GM11168 (cell line): Measurements from ENCODE around the gene SNORC.

ENCODE experiments used
- in situ Hi-C: fragments of 300-500 bp; cut with MboI; formaldehyde crosslinking; loops from one replicate; pipeline ENCODE4 v1.12.0; 2022; ENCODE audit warnings: low sequenced_read_pairs; ENCODE audit not compliant: unreplicated experiment

Gene SNORC

DNA sequence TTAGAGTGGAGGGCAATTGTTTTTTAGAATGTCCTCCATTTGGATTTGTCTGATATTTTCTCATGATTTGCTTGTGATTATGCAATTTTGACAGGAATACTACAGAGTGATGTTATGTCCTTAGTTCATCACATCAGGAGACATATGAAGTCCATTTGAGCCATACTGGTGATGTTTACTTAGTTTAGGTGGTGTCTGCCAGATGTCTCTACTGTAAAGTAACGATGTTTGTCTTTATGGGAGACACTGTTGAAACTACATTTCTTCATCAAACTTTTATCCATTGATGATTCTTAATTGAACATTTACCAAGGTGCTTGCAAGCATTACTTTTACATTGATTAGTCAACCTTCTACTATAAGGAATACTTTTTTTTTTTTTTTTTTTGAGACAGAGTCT lies 4.9 kb upstream of the SNORC start:
- in situ Hi-C loops = loop anchor here (10.0 kb wide), 1 partner anchor 180 kb away; no protein-coding TSS in a partner anchor

DNA sequence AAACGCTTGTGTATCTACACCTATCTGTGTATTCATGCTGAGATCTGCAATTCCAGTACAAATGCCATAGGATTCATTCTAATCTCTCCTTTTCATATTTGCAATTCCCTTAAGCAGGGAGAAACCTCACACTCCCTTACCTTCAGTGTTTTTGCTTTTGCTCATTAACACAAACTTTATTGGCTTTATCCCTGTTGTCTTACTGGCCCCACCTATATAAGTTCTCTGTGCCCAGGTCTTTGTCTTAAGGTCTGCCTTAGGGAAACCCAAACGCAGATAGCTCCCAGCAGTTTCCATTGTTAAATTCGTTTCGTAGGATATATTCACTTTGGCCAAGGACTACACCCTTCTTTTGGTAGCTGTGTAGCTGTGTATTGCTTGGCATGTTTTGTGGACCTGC lies 4.0 kb upstream of the SNORC start:
- in situ Hi-C loops = loop anchor here (10.0 kb wide), 1 partner anchor 179 kb away; no protein-coding TSS in a partner anchor

DNA sequence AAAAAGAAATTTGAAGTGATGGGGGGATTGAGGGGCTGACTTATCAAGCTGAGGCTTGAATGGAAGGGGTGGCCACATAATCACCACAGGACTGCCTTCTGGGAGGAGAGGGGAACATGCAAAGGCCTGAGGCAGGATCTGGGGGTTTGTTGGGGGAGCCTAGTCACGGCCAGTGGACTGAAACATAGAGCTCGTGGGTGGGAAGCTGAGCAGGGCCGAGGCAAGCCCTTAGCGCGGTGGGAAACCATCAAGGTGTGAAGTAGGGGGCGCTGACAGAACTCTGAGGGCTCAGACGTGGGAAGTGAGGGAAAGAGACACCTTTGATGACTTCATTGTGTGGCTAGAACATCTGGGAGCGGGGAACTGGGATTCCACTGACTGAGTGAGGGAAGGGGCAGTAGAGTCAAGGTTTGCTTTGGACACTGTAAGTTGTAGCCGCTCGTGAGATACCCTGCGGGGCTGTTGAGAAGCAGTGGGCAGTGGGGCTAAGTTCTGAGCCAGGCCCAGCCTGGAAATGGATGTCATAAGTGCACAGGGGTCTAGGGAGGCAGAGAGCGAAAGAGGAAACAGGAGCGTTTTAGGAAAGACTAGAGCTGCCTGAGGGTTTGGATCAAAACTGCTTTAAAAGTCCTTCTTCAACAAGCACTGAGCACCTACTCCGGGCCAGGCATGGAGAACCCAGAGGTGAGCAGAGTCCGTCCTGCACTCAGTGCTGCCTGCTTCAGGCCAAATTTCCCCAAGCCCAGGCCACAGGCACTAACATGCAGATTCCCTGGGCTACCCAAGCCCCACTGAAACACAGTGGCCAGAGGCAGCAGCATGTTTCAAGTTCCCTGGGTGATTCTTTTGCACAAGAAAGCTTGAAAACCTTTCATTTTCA lies 686 bp upstream of the SNORC start:
- in situ Hi-C loops = loop anchor here (10.0 kb wide), 1 partner anchor 175 kb away; no protein-coding TSS in a partner anchor

DNA sequence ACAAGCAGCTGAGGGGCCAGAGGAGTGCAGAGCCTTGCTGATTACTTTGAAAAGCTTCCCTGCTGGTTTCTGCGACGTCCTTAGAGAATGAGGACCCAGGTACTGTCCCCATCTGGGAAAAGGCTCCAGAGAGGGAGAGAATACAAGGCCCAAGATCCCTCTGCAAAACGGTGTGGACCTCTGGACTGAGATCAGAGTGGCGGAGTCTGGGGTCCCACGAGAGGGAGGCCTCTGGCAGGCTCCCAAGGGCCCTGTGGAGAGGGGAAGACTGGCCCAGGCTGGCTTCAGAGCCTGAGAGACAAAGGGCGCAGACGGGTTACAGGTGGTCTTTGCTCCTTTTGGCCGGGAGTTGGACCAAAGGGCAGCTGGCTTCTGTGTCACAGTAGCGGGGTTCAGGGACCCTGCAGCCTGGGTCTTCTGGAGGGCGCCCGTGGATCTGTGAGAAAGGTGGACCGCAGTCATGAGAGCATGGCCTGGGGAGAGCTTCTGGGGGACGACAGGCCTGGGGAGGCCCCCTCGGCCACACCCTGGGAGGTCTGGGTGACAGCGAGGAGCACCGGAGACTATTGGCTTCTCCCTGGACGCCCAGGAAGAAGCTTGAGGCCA lies 805 bp downstream of the SNORC start:
- in situ Hi-C loops = no loop called here

DNA sequence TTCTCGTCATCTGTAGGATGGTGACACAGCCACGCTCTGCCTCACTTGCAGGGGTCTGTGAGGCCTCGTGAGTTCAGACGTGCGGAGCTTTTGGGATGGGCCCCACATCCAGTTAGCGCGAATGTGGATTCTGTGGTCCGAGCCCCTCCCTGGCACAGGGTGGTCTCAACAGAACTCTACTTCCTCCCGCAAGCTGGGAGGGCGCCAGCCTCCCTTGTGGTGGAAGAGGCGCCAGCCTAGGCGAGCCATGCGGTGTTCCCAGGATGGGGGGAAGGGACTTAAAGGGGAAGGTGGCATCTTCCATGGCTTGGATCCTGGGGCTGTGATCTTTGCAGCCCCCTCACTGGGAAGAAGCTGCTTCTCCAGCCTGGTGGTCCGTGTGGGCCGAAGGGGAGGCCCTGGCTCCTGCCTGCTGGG lies 1.4 kb downstream of the SNORC start:
- in situ Hi-C loops = no loop called here

DNA sequence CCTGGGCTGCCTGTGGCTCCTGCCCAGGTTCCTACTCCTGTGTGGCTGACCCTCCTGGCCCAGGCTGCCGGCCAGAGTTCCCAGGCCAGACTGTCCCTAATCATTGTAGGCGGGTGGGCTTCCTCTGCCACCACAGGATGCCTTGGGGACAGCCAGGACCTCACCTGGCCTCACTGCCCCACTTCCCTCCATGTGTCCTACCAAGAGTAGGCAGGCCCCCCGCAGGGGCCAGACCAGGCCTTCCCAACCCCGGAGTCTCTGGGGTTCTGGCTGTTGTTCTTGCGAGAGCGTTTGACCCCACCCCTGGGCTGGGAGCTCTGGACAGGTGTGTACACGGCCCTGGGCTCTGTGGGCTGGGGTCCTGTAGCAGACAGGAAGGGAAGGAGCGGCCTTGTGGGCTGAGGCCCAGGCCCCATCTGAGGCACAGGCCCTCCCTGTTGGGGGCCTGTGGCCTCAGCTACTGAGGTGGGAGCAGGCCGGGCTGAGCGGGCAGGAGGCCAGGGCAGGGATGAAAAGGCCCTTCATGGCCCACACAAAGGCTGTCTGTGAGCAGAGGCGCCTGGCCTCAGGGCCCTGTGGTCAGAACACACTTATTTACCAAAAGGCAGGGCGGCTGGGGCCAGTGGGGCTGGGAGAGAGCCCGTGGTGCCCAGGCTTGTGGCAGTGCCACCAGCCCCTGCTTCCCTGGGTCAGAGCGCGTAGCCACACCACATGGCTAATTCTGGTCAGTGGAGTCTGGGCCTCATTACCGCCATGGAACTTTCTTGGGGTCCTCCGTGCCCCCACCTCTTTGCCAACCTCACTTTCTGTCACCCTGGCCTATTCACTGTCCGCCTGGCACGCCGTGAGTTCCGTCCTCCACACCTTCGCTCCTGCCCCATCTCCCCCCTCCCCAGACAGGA lies 2.0 kb downstream of the SNORC start:
- in situ Hi-C loops = no loop called here

DNA sequence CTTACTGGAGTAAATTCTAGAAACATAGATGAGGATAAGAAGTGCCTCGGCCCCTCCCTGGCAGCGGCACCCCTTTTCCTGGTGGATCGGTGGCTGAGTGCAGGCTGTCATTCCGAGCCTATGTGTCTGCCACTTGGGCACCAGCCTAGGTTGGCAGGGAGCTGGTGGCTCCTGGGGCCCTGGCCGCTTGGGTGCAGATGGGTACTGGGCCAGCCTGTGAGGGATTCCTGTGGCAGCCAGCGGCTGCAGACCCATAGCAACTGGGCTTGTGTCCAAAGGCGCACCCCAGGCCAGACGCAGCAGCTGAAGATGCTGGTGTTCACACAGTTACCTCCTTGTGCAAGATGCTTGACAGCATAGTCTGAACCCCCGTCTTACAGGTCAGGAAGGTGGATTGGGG lies 2.8 kb downstream of the SNORC start:
- in situ Hi-C loops = no loop called here

DNA sequence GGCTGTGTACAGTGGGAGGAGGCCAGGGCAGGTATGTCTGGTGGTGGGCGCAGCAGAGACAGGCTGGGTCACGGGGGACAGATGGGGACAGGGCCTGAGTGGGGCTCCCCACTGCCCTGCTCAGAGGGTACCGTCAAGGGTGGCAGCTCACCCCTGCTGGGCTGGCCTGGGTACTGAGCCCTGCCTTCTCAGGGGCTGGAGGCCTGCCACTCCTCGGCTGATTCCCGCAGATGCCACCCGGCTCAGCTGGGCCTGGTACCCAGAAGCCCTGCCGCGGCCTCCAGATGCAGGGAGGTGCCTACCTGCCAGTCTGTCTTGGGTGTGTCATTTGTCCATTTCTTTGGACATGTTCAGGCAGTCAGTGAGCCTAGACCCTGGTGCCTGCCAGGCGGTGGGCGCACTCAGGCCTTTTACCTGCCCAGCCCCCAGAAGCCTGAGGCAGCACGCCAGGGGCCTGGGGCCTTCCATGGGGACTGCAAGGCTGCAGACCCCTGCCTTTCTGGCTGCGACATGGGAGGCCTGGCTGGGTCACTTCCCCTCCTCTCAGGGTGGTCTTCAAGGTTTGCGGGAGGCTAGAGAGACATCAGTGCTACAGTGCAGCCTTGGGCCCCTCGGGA lies 3.3 kb downstream of the SNORC start:
- in situ Hi-C loops = no loop called here

DNA sequence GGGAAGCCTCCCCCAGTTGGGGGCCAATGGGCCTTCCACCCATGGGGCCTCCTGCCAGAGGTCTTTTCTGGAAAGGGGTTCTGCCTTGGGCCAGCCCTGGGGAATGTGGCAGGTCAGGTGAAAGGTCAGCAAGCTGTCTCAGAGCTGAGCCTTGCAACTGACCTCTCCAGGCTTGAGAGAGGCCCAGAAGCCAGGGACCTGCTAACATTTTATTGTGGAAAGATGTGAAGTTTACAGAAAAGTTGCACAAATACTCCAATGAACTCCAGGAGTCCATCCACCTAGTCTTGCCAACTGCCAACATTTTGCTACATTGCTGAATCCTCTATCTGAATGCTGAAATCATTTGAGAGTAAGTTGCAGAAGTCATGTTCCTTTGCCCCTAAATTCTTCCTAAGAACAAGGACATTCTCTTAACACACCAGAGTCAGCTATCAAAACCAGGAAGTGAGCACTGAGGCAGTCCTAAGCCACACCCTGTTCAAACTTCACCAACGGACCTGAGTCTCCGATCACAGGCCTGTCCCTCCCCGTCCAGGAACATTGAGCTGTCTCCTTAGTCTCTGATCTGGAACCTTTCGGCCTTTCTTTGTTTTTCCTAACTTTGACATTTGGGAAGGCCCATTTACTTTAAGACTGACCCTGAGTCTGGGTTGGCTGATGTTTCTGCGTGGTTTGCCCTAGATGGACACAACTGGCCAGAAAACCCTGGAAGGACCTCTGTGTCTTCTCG lies 4.0 kb downstream of the SNORC start:
- in situ Hi-C loops = no loop called here

DNA sequence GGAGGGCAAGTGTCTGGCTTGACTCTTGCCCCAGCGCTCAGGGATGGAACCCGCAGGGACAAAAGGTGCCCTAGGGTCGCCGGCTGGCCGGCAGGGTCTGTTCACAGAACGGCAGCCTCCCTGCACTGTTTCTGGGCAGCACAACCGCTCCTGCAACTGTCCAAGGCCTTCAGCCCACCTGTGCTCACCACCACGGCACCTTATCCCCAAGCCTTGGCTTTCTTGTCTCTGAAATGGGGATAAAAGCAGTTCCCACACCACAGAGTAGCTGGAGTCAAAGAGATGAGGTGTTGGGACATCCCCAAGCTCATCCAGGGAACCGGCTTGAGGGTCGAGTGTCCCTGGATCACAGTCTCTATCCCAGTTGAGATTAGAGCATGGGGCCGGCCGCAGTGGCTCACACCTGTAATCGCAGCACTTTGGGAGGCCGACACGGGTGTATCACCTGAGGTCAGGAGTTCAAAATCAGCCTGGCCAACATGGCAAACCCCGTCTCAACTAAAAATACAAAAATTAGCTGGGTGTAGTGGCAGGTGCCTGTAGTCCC lies 4.7 kb downstream of the SNORC start:
- in situ Hi-C loops = no loop called here

DNA sequence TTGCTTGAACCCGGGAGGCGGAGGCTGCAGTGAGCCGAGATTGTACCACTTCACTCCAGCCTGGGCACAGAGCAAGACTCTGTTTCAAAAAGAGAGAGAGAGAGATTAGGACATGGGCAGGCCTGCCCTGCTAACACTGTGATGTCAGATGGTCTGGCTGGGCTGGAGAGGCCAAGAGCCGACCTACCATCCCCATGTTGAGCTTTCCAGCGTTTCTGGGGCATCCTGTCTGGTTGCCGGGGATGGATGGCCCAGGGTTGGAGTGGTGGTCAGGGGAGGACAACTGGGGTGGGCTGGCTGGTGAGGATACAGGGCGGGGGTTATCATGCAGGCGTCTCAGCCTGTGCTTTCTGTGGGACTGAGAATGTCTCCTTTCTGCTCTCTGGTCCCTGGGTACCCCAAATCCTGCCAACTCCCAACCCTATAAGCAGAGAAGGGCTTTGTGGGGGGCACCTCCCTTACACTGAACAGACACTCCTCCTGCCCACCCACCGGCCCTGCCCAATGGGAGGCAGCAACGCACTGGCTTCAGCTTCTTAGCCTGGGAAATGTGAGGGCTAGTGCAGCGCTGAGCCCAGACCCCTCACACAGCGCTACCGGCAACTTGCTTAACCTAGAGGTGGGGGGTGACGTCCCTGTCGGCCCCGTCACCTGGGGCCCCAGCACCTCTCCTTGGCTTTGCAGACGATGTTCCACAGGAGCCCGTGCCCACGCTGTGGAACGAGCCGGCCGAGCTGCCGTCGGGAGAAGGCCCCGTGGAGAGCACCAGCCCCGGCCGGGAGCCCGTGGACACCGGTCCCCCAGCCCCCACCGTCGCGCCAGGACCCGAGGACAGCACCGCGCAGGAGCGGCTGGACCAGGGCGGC lies 5.4 kb downstream of the SNORC start:
- in situ Hi-C loops = no loop called here

DNA sequence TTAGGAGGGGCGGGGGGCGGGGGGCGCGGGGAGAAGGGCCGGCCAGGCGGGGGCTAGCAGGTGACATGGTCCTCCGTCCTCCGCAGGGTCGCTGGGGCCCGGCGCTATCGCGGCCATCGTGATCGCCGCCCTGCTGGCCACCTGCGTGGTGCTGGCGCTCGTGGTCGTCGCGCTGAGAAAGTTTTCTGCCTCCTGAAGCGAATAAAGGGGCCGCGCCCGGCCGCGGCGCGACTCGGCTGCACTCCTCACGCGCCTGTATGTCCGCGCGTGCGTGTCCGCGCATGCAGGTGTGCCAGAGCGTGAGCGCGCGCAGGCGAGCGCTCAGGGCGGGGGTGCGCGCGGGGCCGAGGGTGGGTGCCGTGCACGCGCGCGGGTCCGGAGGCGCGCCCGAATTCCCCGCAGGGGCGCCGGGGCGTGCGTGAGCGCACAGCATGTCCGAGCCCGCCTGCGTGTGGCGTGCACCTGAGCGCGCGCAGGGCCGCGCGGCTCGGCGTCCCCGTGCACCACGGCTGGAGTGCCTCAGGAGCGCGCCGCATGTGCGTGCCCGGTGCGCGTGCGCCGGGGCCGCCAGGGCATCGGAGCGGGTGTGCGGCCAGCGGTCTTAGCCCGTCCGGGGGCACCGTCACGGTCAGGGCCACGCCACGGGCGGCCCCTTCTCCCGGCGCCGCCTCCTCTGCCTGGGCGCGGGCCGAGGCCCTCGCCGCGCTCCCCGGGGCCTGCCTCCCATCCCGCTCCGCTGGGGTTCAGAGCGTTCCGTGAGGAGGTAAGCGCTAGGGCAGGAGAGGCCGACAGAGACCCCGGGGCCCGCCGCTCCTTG lies 6.3 kb downstream of the SNORC start:
- in situ Hi-C loops = no loop called here

DNA sequence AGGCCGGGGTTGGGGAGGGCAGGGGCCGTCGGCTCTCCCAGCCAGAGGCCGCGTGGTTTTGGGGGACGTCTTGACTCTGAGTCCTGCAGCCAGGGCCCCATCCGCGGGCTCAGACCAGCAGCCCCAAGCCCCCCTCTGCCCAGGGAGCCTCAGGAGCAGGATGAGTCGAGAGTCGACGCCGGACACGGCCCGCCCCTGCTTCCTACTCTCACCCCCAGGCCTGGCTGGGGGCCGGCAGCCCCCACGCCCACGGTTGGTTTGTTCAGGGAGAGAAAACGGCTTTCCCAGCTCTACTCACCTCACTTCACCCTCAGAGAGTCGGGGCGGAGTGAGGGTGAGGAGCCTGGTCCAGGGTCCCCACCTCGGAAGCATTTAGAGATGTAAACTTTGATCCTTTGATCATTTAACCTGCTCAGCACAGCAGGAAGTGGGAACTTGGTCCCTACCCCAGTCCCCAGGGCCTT lies 6.9 kb downstream of the SNORC start:
- in situ Hi-C loops = no loop called here

DNA sequence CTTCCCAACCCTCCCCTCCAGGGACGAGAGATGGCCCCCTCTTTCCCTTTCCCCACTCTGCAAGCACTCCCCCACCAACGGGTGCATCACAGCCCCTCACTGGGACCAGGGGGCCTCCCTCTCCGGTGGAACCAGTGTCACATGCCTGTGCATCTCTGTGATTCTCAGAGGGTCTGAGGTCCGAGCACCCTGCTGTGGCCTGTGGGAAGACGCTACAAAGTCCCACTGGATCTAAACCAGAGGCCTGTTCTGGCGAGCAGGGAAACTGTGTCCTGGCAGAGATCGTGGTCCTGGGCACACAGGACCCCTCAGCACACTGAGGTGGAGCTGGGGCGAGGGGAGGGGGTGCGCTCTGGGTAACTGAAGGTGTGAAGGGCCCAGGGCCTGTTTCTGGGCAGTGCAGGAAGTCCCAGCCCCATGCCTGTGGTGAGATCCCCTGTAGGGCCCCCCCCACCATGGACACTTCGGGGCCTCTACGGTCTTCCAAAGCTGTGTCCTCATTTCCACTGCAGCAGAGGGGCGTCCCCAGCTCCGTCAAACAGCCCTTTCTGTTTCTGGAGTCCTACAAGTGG lies 8.0 kb downstream of the SNORC start:
- in situ Hi-C loops = no loop called here

DNA sequence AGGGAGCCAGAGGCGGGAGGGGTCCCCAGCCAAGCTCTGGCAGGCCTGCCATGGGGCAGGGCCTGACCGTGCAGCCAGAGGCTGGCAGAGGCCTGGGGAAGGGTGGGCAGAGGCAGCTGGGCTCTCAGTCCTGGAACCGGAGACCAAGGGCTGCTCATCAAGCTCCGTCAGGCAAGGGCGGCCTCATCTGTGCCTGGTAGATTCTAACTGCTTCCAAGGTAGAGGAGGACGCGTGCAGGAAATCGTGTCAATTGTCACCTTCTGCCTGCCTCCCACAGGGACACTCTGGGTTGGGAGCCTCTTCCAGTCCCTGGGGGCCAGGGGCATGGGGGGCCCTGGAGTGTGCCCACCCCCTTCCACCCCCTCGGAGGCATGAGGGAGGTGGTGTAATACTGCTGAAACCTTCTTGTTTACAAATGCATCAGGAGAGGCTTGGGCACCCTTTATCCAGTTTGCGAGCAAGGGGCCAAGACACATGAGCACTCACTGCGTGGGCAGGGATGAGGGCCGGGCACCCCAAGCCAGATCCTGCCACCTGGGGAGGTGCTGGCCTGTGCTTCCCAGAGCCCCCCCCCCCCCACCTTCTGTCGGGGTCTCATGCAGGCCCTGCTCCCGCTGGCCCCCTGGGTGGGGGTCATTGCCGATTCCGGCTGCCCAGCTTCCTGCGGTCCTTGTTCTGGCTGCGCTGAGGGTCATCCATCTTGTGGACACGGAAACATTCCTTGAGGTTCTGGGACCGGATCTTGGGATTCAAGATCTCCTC lies 9.0 kb downstream of the SNORC start:
- in situ Hi-C loops = no loop called here
